NB4 (cell line): Measurements from ENCODE around the gene SLC34A1.

Experiments
- MAX ChIP-seq: IDR thresholded peaks from 2 replicates; pipeline ENCODE4 v1.6.1; 2011; ENCODE audit warnings: low read depth, low read length
- MYC ChIP-seq: IDR thresholded peaks from 2 replicates; pipeline ENCODE4 v1.6.1; 2011; ENCODE audit warnings: low read depth, low read length
- POLR2A ChIP-seq: IDR thresholded peaks from 2 replicates; pipeline ENCODE4 v1.6.1; 2011; ENCODE audit warnings: mild to moderate bottlenecking; ENCODE audit not compliant: insufficient read length; ENCODE audit errors: extremely low read depth
- TF ChIP-seq, protein P1 (sequence below): IDR thresholded peaks from one replicate; pipeline ENCODE4 v1.5.1; 2012; ENCODE audit warnings: low read depth, low read length

- TF ChIP-seq, protein P1, sequence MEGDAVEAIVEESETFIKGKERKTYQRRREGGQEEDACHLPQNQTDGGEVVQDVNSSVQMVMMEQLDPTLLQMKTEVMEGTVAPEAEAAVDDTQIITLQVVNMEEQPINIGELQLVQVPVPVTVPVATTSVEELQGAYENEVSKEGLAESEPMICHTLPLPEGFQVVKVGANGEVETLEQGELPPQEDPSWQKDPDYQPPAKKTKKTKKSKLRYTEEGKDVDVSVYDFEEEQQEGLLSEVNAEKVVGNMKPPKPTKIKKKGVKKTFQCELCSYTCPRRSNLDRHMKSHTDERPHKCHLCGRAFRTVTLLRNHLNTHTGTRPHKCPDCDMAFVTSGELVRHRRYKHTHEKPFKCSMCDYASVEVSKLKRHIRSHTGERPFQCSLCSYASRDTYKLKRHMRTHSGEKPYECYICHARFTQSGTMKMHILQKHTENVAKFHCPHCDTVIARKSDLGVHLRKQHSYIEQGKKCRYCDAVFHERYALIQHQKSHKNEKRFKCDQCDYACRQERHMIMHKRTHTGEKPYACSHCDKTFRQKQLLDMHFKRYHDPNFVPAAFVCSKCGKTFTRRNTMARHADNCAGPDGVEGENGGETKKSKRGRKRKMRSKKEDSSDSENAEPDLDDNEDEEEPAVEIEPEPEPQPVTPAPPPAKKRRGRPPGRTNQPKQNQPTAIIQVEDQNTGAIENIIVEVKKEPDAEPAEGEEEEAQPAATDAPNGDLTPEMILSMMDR, result no peak
- no peak for TF ChIP-seq POLR2A
- TF ChIP-seq MAX, result no peak
- no peak for TF ChIP-seq MYC
Measured at GRCh38 chr5:177339107-177339638, 45.1 kb upstream of the SLC34A1 start.
